Stimulated activated CD4-positive, alpha-beta T cell treated with anti-CD3 and anti-CD28 coated beads, Interleukin-12 subunit alpha, Interleukin-12 subunit beta, amount 100 ng/mL, for 24 hours (primary cell): ENCODE results near the gene ARL11.
"Not testable (repeated sequence)": the region's sequence is repeated elsewhere in the genome, so short reads cannot be mapped to it uniquely, and the experiment has no call there.

Experiments used
- DNase-seq, 2 experiments: peaks; one replicate each; pipeline ENCODE4 v3.0.0-alpha.2; 2020; ENCODE audit warnings: low read depth in 2 of 2

The ARL11 gene

DNA sequence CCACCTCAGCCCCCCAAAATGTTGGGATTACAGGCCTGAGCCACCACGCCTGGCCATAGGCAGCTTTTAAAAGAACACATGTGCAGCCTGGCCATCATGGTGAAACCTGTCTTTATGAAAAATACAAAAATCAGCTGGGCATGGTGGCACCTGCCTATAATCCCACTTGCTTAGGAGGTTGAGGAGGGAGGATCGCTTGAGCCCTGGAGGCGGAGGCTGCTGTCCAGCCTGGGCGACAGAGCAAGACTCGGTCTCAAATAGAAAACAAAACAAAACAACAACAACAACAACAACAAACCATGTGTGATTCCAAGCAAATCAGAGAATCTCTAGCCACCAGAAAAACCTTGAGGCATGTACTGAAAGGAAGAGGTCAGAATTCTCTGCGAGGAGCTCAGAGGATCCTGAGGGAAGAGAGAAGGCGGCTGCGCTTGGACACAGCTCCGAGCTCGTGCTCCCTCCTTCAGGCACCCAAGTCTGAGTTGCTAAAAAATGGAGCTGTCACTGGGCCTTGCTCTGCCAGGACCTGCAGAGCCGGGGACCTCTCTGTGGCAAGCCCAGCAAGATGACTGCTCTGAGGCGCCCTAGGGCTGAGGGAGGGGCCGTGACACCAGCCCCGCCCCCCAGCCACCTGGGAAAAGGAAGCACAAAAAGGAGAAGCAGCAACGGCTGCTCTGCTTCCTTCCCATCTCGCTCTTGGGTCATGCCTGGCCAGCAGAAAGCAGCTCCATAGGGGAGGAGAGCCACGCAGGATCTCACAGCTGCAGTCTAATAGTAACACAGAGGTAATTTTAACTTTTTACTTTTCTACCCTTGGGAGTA lies at the start of gene ARL11:
Gene ARL11, plus strand, starts transcription at position 677 of the 822 bp plus-strand sequence. CDS start 1,941 bp downstream, outside the sequence.
- peak; percentile 15 to 51 for DNase-seq

DNA sequence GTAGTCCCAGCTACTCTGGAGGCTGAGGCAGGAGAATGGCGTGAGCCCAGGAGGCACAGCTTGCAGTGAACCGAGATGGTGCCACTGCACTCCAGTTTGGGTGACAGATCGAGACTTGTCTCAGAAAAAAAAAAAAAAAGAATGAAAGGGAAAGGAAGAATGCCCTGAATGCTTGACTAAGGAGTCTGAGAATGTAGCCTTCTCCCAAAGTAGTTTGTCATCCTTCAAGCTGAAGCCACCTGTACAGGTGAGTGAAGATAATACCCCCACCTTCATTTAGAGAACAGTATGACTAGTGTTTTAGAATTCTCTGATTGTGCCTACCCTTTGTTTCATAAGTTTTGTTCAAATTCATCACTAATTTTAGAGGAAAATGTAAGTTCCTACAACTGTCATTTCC lies 48.8 kb upstream of the ARL11 start:
- DNase-seq: no peak

DNA sequence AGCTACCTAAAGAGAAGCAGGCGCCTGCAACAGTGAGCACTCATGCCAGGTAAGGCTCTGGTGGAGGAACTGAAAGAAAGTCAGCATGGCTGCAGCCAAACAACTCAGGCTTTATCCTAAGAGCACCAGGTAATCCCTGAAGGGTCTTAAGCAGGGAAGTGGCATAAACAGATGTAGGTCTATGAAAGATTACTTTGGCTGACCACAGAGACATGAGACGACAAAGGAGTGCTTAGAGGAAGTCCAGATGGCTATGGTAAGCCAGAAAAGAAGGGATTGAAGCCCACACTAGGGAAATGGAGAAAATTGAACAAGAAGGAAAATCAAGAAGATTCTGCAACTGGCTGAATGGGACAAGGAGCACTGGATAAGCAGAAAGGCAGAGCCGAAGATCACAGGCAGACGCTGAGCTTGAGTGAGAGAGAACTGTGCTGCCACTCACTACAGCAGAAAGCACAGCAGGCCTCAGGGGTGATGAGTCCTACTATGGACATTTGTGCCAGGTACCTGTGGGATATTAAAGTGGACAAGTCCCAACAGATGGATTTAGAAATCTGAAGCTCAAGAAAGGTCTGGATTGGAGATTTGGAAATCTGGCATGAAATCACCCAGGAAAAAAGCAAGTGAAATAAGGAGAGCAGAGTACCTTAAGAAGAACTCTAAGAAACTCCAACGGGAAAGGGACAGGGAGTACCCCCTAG lies 47.2 kb upstream of the ARL11 start:
- no peak for DNase-seq

DNA sequence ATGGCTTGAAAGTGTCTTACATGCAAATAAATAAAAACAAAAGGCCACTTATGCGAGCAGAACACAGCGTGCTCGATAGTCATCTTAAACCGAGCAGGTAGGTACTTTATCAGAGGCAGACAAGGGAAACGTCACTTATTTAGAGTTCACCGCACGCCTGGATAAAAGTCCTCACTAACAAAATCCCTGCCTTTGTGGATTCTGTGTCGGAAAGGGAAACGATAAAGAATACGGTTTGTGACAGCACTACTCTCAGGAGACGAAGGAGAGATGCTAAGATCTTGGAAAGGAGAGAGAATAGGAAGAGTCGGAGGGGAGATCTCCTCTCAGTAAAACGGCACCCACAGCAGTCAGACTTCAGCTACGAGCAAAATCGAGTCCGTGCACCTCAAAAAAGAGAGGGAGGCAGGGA lies 43.5 kb upstream of the ARL11 start:
- DNase-seq: no peak

DNA sequence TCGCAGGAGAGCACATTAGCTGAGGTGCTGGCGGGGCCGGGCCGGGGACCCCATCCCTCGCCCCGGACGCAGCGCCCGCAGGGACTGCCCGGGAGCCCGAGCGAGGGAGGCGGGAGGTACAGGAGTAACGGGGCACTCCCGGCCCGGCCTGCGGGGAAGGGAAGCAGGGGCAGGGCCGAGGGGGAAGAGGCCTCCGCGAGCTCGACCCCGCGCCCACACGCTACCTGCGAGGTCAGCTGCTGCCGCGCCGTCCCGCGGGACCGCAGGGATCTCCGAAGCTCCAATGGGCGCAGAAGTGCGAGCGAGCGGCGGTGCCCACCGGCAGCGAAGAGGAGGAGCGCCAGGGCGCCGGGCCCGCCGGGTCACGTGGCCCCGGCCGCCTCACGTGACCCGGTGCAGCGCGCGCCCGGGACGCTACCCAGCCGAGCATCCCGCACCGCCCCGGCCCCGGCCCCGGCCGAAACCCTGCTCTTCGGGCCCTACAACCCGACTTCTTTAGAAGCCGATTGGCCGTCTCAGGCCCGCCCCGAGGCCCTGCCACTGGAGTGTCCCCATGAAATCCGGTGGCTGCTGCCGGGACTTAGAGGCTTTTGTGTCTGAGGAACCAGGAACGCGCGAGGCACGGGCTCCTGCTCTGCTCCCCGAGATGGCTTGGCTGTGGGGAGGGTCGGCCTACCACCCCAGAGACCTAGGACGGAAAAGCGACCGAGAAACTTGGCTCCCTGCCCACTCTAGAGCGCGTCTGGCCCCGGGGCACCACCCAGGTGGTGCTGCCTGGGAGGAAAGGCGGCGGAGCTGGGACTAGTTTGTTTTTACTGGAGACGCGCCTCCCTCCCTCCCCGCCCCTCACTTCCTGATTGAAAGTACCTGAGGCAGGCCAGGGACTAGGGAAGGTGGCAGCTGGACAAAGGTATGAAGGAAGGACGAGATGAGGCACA lies 42.8 kb upstream of the ARL11 start, which contains the start of gene RCBTB1:
Gene RCBTB1, minus strand, starts transcription at position 339 of the 938 bp plus-strand sequence. CDS start 18,279 bp downstream, outside the sequence.
- peak; percentile 40 to 55 for DNase-seq

DNA sequence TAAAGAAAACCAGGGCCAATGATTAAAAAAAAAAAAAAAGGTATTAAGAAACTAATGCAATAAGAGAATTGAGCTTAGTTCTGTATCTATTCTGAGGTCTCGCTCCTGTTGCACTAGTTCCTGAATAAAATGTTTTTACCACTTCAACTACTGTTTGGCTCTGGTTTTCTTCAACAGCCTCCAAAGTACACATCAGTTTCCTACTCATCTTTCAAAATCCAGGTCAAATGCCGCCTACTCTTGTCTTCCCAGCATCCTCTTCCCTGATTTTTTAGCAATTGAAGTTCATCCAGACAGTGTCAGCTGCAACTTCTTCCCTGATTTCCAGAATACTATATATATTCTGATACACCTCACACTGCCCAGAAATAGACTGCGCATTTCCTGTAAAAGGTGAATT lies 41.6 kb upstream of the ARL11 start:
- no peak for DNase-seq

DNA sequence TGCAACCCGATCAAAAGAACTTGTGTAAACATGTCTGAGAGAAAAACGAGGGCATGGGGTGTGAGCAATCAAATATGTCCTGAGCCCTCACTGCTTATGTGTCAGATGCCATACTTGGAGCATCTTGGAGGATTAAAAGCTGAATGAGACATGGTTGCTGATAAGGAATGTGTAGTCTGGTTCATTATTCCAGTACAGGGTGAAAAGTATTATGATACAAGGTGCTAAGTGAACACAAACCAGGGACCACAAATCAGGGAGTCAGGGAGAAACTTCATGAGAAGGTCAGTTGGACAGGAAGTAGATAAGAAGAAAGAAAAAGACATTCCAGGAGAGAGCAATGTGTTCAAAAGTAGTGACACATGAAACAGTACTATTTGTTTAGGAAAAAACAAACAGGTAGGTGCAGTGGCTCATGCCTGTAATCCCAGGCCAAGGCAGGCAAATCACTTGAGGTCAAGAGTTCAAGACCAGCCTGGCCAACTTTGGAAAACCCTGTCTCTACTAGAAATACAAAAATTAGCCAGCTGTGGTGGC lies 40.9 kb upstream of the ARL11 start:
- no peak for DNase-seq

DNA sequence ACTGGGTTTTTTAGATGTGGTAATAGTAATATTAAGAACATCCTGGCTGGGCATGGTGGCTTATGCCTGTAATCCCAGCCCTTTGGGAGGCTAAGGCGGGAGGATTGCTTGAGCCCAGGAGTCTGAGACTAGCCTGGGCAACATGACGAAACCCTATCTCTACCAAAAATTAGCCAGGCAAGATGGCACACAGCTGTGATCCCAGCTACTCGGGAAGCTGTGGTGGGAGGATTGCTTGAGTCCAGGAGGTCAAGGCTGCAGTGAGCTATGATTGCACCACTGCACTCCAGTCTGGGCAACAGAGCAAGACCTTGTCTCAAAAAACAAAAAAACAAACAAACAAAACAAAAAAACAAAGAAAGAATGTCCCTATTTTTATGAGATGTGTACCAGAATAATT lies 37.6 kb upstream of the ARL11 start:
- DNase-seq: not testable (repeated sequence)

DNA sequence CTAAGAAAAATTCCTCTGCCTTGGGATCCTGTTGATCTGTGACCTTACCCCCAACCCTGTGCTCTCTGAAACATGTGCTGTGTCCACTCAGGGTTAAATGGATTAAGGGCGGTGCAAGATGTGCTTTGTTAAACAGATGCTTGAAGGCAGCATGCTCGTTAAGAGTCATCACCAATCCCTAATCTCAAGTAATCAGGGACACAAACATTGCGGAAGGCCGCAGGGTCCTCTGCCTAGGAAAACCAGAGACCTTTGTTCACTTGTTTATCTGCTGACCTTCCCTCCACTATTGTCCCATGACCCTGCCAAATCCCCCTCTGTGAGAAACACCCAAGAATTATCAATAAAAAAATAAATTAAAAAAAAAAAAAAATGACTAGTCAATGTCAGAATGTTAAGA lies 34.4 kb upstream of the ARL11 start:
- not testable (repeated sequence) for DNase-seq

DNA sequence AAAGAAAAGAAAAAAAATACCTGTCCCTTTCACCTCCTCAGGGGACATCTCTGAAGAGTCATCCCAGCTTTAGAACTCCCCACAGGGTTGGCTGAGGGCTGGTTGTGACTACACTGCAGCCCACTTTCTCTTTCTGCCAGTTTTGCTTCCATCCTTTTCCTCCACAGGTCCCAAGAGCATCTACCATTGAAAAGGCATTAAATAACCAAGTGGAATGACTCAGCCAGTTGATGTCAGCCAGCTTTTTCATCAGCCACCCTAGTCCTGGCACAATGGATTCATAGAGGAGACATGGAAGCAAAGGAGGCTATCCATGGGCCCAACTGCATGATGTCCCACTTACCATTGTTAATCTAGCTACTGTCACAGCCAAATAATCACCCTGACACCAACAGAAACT lies 33.7 kb upstream of the ARL11 start:
- DNase-seq: no peak

DNA sequence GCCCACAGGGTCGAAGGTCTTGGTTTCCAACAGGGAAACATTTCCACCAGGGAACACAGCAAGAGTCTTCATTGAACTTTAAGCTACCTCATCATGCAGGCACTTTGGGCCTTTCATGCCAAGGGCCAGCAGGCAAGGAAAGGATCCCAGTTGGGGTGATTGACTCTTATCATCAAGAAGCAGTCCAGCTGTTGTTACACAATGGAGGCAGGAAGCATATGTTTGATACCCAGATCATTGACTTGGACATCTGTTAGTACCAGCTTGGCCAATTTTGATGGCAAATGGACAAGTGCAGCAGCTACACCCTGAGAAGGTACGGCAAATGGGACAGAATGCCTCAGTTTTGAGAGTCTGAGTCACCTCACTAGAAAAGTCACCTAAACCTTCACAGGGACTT lies 32.1 kb upstream of the ARL11 start:
- no peak for DNase-seq

DNA sequence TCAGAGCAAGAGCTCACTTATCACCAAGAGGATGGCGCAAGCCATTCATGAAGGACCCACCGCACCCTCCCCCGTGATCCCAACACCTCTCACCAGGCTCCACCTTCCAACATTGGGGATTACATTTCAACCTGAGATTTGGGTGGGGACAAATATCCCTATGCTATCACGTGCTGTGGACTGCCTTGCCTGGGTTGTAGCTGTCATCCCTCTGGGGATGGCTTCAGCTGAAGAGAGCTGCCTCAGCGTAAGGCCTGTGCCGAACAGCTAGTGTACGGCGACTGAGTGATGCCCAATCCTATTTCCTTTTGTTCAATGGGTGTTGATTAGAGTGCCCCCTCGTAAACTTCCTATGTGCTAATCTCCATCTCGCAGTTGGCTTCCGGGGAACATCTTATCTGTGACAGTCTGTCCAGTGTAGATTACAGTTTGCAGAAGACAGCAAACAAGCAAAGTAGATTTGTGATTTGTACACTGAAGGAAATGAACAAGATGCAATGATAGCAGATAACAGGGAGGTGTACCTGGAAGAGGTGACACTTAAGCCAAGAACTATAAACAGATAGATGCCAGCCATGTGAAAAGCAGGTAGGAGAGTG lies 31.2 kb upstream of the ARL11 start:
- no peak for DNase-seq

DNA sequence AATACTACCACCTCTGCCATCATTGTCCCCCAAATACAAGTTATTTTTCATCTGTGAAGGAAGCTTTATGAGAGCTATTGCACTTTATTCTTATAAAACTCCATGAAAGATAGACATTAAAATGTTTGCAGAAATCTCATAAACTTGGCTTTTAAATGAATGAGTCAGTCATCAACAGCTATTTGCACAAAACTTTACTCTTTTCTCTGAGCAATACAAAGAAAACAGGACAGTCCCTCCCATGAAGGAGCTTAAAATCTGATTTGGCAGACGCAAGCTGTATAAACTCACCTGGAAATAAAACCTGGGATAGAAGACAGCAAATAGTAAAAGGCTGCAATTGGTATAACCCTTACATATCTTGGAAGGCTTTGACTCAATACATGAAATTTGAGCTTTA lies 26.3 kb upstream of the ARL11 start:
- DNase-seq: no peak

DNA sequence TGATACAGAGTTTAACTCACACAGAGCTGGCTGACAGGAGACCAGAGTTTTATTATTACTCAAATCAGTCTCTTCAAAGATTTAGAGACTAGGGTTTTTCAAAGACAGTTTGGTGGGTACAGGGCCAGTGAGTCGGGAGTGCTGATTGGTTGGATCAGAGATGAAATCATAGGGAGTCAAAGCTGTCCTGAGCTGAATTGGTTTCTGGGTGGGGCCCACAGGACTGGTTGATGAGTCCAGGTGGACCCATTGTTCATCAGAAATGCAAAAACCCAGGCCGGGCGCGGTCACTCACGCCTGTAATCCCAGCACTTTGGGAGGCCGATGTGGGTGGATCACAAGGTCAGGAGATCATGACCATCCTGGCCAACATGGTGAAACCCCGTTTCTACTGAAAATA lies 25.7 kb upstream of the ARL11 start:
- DNase-seq: not testable (repeated sequence)

DNA sequence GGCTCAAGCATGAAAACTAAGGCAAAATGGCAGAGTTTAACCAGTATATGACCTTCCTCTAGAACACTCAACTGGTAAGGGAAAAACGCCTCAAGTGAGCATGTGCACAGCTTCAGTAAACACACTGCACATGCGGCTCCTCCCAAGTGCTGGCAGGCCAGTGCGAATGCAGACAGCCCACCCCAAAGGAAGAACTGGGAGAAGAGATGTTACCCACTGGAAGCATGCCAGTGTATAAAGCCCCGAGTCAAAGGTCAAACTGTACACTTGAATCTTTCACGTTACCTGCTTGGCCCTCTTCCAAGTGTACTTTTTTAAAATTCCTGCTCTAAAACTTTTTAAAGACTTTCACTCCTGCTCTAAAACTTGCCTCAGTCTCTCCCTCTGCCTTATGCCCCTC lies 23.7 kb upstream of the ARL11 start:
- no peak for DNase-seq

DNA sequence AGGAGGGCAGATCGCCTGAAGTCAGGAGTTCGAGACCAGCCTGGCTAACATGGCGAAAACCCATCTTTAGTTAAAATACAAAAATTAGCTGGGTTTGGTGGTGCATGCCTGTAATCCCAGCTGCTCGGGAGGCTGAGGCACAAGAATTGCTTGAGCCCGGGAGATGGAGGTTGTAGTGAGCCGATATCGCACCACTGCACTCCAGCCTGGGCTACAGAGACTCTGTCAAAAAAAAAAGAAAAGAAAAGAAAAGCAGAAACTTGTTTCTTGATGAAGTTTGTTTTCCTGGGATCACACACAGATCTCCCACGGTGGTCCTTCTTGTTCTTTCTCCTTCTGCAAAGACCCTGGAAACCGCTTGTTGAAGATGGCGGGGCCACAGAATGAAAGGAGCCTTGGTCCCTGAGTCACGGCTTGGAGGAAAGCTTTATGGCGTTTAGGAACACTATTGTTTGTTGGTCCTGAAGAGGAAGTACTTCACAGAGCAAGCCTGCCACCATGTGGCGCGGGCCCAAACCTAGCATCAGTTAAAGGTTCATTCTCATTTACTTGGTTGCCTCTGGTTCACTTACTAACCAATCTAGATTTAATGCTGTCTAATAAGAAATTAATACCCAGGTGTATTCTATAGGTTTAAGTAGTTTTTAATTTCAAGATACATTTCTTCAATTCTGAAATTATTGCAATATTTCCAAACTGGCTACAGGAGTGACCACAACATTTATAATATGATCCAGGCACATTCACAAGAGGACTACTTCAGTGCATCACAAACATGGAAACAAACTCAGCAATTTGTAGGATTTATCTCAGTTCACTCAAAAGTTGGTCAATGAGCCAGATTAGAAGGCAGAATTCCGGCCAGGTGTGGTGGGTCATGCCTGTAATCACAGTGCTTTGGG lies 21.3 kb upstream of the ARL11 start:
- DNase-seq: peak; percentile 52 to 68

DNA sequence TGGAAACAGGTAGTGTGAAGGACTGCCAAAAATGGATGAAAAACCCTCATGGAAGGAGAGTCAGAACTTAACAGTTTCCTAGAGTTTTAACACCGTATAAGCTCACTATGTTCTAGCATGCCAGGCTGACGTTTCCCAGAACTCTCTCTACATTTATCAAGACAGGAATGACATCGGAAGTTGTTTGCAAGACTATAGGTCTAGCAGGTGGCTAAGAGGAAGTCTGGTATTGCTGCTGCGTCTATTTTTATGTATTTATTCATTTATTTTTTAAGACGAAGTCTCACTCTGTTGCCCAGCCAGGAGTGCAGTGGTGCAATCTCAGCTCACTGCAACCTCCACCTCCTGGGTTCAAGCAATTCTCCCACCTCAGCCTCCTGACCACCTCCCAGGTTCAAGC lies 20.5 kb upstream of the ARL11 start:
- DNase-seq: no peak

DNA sequence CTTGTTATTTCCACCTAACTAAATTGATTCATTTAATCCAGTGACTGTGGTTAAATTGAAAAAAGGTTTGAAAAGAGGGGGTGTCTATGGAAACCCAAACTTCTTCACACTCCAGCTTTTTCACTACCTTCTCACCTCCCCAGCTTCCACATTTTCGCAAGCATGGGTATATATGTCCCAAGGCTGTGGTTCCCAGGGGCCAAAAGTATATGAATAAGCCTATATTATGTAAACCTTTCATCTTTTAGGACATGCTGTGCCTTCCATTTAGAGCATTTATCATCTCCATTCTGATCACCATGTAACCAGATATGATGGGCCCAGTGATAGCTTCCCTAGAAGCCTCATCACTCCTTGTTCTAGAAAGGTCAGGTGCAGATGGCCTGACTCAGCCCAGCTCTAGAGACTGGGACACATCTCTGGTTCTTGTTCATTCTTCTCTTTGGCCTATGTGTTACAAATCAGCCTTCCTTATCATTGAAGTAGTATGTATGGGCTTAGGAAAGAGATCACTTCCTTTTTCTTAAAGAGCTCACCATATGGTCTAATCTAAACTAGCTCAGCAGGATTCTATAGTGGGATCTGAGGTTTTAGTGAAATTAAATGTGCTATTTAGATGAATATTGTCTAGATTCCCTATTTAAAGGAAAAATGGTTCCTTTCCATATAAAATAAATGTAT lies 19.5 kb upstream of the ARL11 start:
- no peak for DNase-seq

DNA sequence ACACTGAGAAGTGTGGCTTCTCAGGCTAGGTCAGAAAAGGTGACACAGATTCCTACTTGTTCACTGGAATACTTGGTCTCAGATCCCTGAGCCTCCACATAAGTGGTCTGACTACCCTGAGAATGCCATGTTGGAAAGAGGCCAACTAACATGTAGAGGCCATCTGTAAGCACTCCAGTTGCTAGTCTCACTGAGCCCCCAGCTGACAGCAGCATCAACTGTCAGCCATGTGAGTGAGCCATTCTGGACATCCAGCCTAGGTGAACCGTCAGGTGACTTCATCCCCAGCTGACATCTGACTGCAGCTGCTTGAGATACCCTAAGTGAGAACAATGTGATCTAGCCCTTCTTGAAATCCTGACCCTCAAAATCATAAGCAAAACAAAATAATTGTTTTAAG lies 18.1 kb upstream of the ARL11 start:
- DNase-seq: no peak

DNA sequence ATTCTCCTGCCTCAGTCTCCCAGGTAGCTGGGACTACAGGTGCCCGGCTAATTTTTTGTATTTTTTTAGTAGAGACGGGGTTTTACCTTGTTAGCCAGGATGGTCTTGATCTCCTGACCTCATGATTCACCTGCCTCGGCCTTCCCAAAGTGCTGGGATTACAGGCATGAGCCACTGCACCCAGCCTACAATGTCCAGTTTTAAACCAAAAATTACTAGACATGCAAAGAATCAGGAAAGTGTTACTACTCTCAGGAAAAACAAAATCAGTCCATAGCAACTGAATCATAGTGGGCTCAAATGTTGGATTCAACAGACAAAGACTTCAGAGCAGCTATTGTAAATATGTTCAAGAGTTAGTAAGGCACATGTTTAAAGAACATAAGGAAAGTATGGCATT lies 16.3 kb upstream of the ARL11 start:
- not testable (repeated sequence) for DNase-seq
